ENCODE measurements around the gene TMEM52.

The TMEM52 gene

GRCh38 chr1:1959459-1959839 lies 40.4 kb upstream of the TMEM52 start:
- H3K36me3 ChIP-seq, result no peaks in the 10 kb centered on the region
- H3K4me1 ChIP-seq (ENCODE audit: control insufficient read depth in 1 of 2, insufficient read depth in 1 of 2, low read depth in 1 of 2, low read length in 1 of 2), result no peaks in the 10 kb centered on the region
- H3K9me3 ChIP-seq, result no peaks in the 10 kb centered on the region
- no peak overlapping the region for H3K27ac ChIP-seq
- TF ChIP-seq CTCF (IDR thresholded peaks at IDR 0.05), result no peak
- H3K27me3 ChIP-seq, result peaks cover 33% of the 10 kb centered on the region
- no peak overlapping the region for H3K4me3 ChIP-seq (ENCODE audit: low read depth in 1 of 2, low read length in 1 of 2)

GRCh38 chr1:1958071-1958541 lies 39.0 kb upstream of the TMEM52 start:
- no peaks in the 10 kb centered on the region for H3K9me3 ChIP-seq
- TF ChIP-seq CTCF (IDR thresholded peaks at IDR 0.05), result no peak
- H3K36me3 ChIP-seq, result no peaks in the 10 kb centered on the region
- no peak overlapping the region for H3K27ac ChIP-seq
- H3K4me1 ChIP-seq (ENCODE audit: control insufficient read depth in 1 of 2, insufficient read depth in 1 of 2, low read depth in 1 of 2, low read length in 1 of 2), result no peaks in the 10 kb centered on the region
- peaks cover 33% of the 10 kb centered on the region for H3K27me3 ChIP-seq
- H3K4me3 ChIP-seq (ENCODE audit: low read depth in 1 of 2, low read length in 1 of 2), result no peak overlapping the region

GRCh38 chr1:1957533-1957961 lies 38.5 kb upstream of the TMEM52 start:
- TF ChIP-seq CTCF (IDR thresholded peaks at IDR 0.05), result no peak
- Histone ChIP-seq H3K36me3 (no peaks in the 10 kb centered on the region), H3K4me1 (ENCODE audit: control insufficient read depth in 1 of 2, insufficient read depth in 1 of 2, low read depth in 1 of 2, low read length in 1 of 2) (no peaks in the 10 kb centered on the region), H3K27me3 (peaks cover 33% of the 10 kb centered on the region), H3K27ac (no peak overlapping the region), H3K4me3 (ENCODE audit: low read depth in 1 of 2, low read length in 1 of 2) (no peak overlapping the region), H3K9me3 (no peaks in the 10 kb centered on the region)

GRCh38 chr1:1956586-1957532 lies 37.8 kb upstream of the TMEM52 start:
- no peak for TF ChIP-seq CTCF (IDR thresholded peaks at IDR 0.05)
- no peaks in the 10 kb centered on the region for H3K4me1 ChIP-seq (ENCODE audit: control insufficient read depth in 1 of 2, insufficient read depth in 1 of 2, low read depth in 1 of 2, low read length in 1 of 2)
- H3K36me3 ChIP-seq, result no peaks in the 10 kb centered on the region
- H3K9me3 ChIP-seq, result no peaks in the 10 kb centered on the region
- H3K4me3 ChIP-seq (ENCODE audit: low read depth in 1 of 2, low read length in 1 of 2), result no peak overlapping the region
- H3K27me3 ChIP-seq, result peaks cover 32% of the 10 kb centered on the region
- no peak overlapping the region for H3K27ac ChIP-seq

- Histone ChIP-seq H3K4me1 (ENCODE audit: control insufficient read depth in 1 of 2, insufficient read depth in 1 of 2, low read depth in 1 of 2, low read length in 1 of 2) (no peaks in the 10 kb centered on the region), H3K27me3 (peaks cover 25% of the 10 kb centered on the region), H3K36me3 (no peaks in the 10 kb centered on the region), H3K4me3 (ENCODE audit: low read depth in 1 of 2, low read length in 1 of 2) (no peak overlapping the region), H3K27ac (no peak overlapping the region), H3K9me3 (no peaks in the 10 kb centered on the region)
- no peak for TF ChIP-seq CTCF (IDR thresholded peaks at IDR 0.05)
Measured at GRCh38 chr1:1956101-1956500, 37.0 kb upstream of the TMEM52 start.

Measured in neutrophil (primary cell).